Small intestine (tissue), 7 donors: ENCODE measurements around the gene VPREB3. TPM values are rescaled to one million over a fixed set of nuclear protein-coding genes. Genes with fewer than 3 reads are reported as not detected.
A peak's percentile ranks its signal among the peaks of the same experiment; 100 is the strongest.

Experiments used
- DNase-seq, 2 donors: peaks; one replicate each; pipeline versions ENCODE4 v3.0.0 to v3.0.0-alpha.2; 2013
- FAIRE-seq: peaks from 2 replicates; lab custom pipeline; 2012; peaks lifted over from hg19 to GRCh38; lab: Jason Lieb, UNC
- H3K27ac ChIP-seq, 3 donors: one replicate each; pipeline ENCODE4 v1.5.1; 2013; ENCODE audit warnings: low read length in 2 of 3, mild to moderate bottlenecking in 2 of 3, control low read depth in 1 of 3, inconsistent platforms in 1 of 3, low read depth in 1 of 3, moderate library complexity in 1 of 3
- H3K27me3 ChIP-seq, 3 donors: one replicate each; pipeline ENCODE4 v1.6.1; 2013; ENCODE audit warnings: low read length in 3 of 3, inconsistent platforms in 1 of 3; ENCODE audit not compliant: control insufficient read depth in 3 of 3, insufficient read depth in 3 of 3
- H3K36me3 ChIP-seq, 3 donors: one replicate each; pipeline ENCODE4 v1.6.1; 2013; ENCODE audit warnings: low read length in 3 of 3, inconsistent platforms in 1 of 3, low read depth in 1 of 3, mild to moderate bottlenecking in 1 of 3, moderate library complexity in 1 of 3; ENCODE audit not compliant: control insufficient read depth in 3 of 3, insufficient read depth in 2 of 3
- H3K4me1 ChIP-seq, 3 donors: one replicate each; pipeline ENCODE4 v1.6.1; 2013; ENCODE audit warnings: low read length in 2 of 3, inconsistent platforms in 1 of 3, low read depth in 1 of 3, mild to moderate bottlenecking in 1 of 3, moderate library complexity in 1 of 3; ENCODE audit not compliant: control insufficient read depth in 3 of 3, insufficient read depth in 2 of 3
- H3K4me3 ChIP-seq, 3 donors: one replicate each; pipeline ENCODE4 v1.5.1; 2013; ENCODE audit warnings: low read length in 3 of 3, control low read depth in 1 of 3, inconsistent platforms in 1 of 3, low read depth in 1 of 3, mild to moderate bottlenecking in 1 of 3, moderate library complexity in 1 of 3
- H3K9me3 ChIP-seq, 2 donors: one replicate each; pipeline ENCODE4 v1.6.1; 2013; ENCODE audit warnings: low read depth in 1 of 2, low read length in 1 of 2; ENCODE audit not compliant: control insufficient read depth in 2 of 2, insufficient read depth in 1 of 2
- WGBS, 3 donors: extraction: QIAGEN DNeasy Blood & Tissue Kit; methylation state at CpG; one replicate each; pipeline ENCODE4 v1.1.7; 2013; 5-methylcytosine and 5-hydroxymethylcytosine counted together
- polyA plus RNA-seq, 4 donors: library from polyadenylated mRNA; stranded (reverse) in 3 of 4; unstranded in 1 of 4; fragments of 200-250 nt in 3 of 4; fragments of 120-200 nt in 1 of 4; gene quantifications; one replicate each; pipeline versions ENCODE4 v1.2.1 to v1.2.3, GENCODE V29; 2013
- donor health status: healthy with polysubstance abuse.
- donor health status: control.
- donor health status: control.
- donor health status: Bipolar disorder and iron deficiency.
- donor health status: healthy.

Gene VPREB3
- polyA plus RNA-seq, 4 donors: 0.95 to 6.2 TPM; not detected in 2

DNA sequence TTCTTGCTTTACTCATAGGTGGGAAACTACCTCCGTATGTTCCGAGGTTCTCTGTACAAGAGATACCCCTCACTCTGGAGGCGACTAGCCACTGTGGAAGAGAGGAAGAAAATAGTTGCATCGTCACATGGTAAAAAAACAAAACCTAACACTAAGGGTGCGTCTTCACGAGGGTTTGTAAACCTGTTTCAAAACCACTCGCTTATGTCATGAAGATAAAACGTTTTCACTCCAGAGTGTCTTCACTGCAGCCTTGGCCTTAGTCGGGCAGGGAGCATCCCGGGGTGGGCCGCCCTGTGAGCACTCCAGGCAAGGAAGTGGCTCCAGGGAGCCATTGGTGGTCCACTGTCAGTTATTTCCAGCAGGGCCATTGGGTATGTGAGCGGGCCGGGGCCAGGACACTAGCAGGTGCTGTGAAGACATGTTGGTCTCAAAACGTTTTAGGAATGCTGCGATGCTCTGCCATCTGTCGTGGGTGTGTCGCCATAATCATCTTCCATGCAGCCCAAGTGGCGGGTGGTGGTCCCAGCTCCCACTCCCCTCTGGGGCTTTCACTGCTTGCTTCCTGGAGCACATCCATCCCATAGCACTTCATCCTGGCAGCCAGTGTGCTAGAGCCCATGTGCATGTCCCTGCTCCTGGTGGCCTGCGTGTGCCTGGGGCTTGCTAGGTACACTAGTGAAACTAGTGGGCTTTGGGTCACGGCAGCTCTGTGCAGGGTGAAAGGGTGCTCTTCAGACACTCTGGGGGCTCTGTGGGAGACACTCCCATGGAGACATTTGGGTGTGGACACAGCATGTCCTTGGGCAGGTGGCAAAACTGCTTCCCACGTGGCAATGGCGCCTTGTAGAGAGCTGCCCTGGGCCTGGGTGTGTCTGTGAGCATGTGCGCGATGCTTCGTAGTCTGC lies 37.8 kb upstream of the VPREB3 start:
- Histone ChIP-seq H3K4me3 (no peak overlapping the region), H3K9me3 (no peaks in the 10 kb centered on the region), H3K36me3 (peaks cover 6 to 62% (median 9%) of the 10 kb centered on the region in 3 donors), H3K4me1 (peaks cover 2 to 19% (median 6%) of the 10 kb centered on the region in 3 donors), H3K27ac (no peak overlapping the region), H3K27me3 (no peaks in the 10 kb centered on the region)
- DNase-seq (no peak), FAIRE-seq (no peak)
- 84 to 88% (median 86%) methylated on average over 25 of the region's 25 CpGs for WGBS, 3 donors

GRCh38 chr22:23790819-23791737 lies 36.9 kb upstream of the VPREB3 start:
- peaks cover 4 to 54% (median 6%) of the 10 kb centered on the region in 3 donors for H3K36me3 ChIP-seq
- H3K4me3 ChIP-seq: no peak overlapping the region
- H3K9me3 ChIP-seq: no peaks in the 10 kb centered on the region
- whole genome bisulfite sequencing, 3 donors: 73 to 83% (median 83%) methylated on average over 11 of the region's 11 CpGs
- no peak for DNase-seq
- H3K27ac ChIP-seq: no peak overlapping the region
- H3K4me1 ChIP-seq: peaks cover 2 to 25% (median 6%) of the 10 kb centered on the region in 3 donors
- no peaks in the 10 kb centered on the region for H3K27me3 ChIP-seq
- no peak for FAIRE-seq

DNA sequence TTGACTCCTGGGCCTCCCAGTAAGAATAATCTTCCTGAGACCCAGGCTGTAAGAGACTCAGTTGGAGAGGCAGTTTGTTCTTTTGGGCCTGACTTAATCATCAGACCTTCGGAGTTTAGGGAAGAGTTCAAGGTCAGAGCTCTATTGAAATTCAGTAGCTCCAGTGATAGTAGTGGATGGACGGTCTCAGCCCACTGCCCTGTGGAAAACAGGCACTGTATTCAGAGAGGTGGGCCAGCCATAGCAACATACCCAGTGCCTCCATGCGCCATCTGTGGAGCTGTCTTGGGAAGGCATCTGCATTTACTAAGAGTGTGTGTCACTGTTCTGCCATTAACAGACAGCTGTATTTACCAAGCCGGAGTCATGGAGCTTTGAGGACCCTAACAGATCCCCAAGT lies 35.4 kb upstream of the VPREB3 start:
- FAIRE-seq: no peak
- DNase-seq: no peak
- no peak overlapping the region for H3K4me3 ChIP-seq
- H3K36me3 ChIP-seq: peaks cover 2 to 42% (median 6%) of the 10 kb centered on the region in 3 donors
- no peaks in the 10 kb centered on the region for H3K27me3 ChIP-seq
- 76 to 83% (median 80%) methylated on average over 4 of the region's 4 CpGs for WGBS, 3 donors
- peaks cover 2 to 27% (median 6%) of the 10 kb centered on the region in 3 donors for H3K4me1 ChIP-seq
- H3K27ac ChIP-seq: no peak overlapping the region
- no peaks in the 10 kb centered on the region for H3K9me3 ChIP-seq

DNA sequence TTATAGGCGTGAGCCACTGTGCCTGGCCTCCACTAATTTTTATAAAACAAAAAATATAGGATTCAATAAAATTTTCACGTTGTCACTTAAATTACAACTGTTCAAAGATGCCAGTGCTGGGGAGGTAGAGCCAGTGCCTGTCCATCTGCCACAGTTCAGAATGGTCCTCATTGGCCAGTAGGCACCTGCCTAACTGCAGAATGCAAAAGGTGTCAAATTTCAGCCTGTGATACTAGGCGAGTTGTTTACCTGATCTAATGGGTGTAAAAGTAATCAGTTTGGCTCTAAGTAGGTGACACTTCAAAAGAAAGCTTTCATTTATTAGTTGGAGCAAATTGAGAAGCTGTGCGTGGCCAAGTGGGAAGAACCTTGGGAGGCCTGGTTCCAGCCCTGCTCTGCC lies 34.9 kb upstream of the VPREB3 start:
- WGBS, 3 donors: 53 to 71% (median 62%) methylated on average over 4 of the region's 4 CpGs
- DNase-seq: no peak
- peaks cover 3 to 32% (median 6%) of the 10 kb centered on the region in 3 donors for H3K4me1 ChIP-seq

DNA sequence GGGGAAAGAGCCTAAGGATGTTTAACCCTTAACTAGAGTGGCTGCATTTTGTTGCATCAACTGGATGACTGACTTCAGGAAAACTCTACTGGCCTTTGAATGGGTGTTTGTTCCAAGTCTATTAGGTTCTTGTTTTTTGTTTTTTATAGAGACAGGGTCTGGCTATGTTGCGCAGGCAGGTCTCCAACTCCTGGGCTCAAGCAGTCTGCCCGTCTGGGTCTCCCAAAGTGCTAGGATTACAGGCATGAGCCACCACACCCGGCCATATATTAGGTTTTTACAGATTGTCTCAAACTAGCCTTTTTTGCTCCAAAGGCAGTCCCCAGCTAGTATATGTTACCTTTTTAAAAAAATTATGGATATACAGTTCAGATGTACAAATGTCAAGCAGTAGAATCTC lies 33.7 kb upstream of the VPREB3 start:
- no peaks in the 10 kb centered on the region for H3K9me3 ChIP-seq
- no peak for FAIRE-seq
- peaks cover 3 to 44% (median 6%) of the 10 kb centered on the region in 3 donors for H3K4me1 ChIP-seq
- peak overlapping the region in 1 of 3 donors; percentile 79 for H3K27ac ChIP-seq
- 46 to 56% (median 48%) methylated on average over 3 of the region's 3 CpGs for WGBS, 3 donors
- peak overlapping the region; percentile 68 to 97 (median 70) for H3K4me3 ChIP-seq
- H3K27me3 ChIP-seq: no peaks in the 10 kb centered on the region
- DNase-seq: no peak
- H3K36me3 ChIP-seq: peaks cover 0 to 32% (median 0%) of the 10 kb centered on the region in 3 donors

More for the DNA sequence above, 34.9 kb upstream of the VPREB3 start:
- Histone ChIP-seq H3K4me3 (no peak overlapping the region), H3K27ac (no peak overlapping the region), H3K36me3 (peaks cover 0 to 36% (median 6%) of the 10 kb centered on the region in 3 donors), H3K9me3 (no peaks in the 10 kb centered on the region), H3K27me3 (no peaks in the 10 kb centered on the region)
- FAIRE-seq: no peak

GRCh38 chr22:23787600-23787896 lies 33.3 kb upstream of the VPREB3 start:
- Histone ChIP-seq H3K27ac (peak overlapping the region in 2 of 3 donors; percentile 59 to 79), H3K27me3 (no peaks in the 10 kb centered on the region), H3K9me3 (no peaks in the 10 kb centered on the region), H3K4me1 (peaks cover 3 to 48% (median 6%) of the 10 kb centered on the region in 3 donors), H3K36me3 (peaks cover 0 to 29% (median 0%) of the 10 kb centered on the region in 3 donors), H3K4me3 (peak overlapping the region; percentile 68 to 97 (median 70))
- no peak for FAIRE-seq
- DNase-seq: no peak
- WGBS, 3 donors: 0 to 2% (median 0%) methylated on average over 5 of the region's 5 CpGs

DNA sequence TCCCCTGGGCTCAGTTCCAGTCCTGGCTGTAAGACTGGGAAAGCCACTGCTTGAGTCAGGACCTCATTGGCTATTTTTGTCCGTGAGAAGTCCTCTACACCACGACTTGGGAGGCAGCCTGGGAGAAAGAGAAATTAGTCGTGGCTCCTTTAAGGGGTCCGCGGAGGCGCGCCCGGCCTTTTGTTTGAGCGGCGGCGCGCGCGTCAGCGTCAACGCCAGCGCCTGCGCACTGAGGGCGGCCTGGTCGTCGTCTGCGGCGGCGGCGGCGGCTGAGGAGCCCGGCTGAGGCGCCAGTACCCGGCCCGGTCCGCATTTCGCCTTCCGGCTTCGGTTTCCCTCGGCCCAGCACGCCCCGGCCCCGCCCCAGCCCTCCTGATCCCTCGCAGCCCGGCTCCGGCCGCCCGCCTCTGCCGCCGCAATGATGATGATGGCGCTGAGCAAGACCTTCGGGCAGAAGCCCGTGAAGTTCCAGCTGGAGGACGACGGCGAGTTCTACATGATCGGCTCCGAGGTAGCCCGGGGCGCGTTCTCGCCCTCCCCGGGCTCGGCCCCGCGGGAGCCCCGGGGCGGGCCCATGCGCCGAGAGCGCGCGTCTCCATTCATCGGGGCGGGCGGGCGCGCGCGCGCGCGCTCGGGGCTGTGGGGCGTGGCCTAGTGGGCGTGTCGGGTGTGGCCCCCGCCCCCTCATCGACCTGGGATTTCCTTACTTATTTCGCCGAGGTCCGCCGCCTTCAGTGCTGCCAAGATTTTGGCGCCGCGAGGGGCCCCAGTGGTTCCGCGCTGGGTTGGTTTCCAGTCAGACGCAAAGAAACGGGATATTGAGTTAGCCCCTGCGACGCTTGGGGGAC lies 32.8 kb upstream of the VPREB3 start, which contains the start of gene SMARCB1:
SMARCB1 (plus strand) TSS at position 215 of the 848 bp plus-strand sequence; CDS start at position 419, 204 bp downstream.
- 0 to 1% (median 0%) methylated on average over 73 to 97 of the region's 97 CpGs for WGBS, 3 donors
- no peaks in the 10 kb centered on the region for H3K9me3 ChIP-seq
- peak within 1 kb of the TSS; percentile 95 to 100 (median 99) for H3K27ac ChIP-seq
- H3K36me3 ChIP-seq: peaks cover 0 to 23% (median 0%) of the 10 kb centered on the region in 3 donors
- DNase-seq (peak; percentile 89 to 98), FAIRE-seq (no peak)
- no peaks in the 10 kb centered on the region for H3K27me3 ChIP-seq
- H3K4me3 ChIP-seq: peak within 1 kb of the TSS; percentile 68 to 97 (median 70)
- H3K4me1 ChIP-seq: peaks cover 3 to 54% (median 6%) of the 10 kb centered on the region in 3 donors
